HUES48 (cell line): ENCODE measurements around the gene GPR108.
A peak's percentile ranks its signal among the peaks of the same experiment; 100 is the strongest.

ENCODE experiments used
- H3K27ac ChIP-seq: one replicate; pipeline ENCODE4 v1.7.0; 2013; ENCODE audit warnings: low read depth, low read length, inconsistent platforms
- H3K27me3 ChIP-seq: 2 replicates; pipeline ENCODE4 v1.6.1; 2013; ENCODE audit warnings: mild to moderate bottlenecking, low read length; ENCODE audit not compliant: control insufficient read depth, insufficient read depth
- H3K36me3 ChIP-seq: 2 replicates; pipeline ENCODE4 v1.6.1; 2013; ENCODE audit warnings: low read length; ENCODE audit not compliant: control insufficient read depth, insufficient read depth
- H3K4me1 ChIP-seq: 2 replicates; pipeline ENCODE4 v1.6.1; 2013; ENCODE audit warnings: mild to moderate bottlenecking, low read length; ENCODE audit not compliant: control insufficient read depth, insufficient read depth
- H3K4me3 ChIP-seq: 2 replicates; pipeline ENCODE4 v1.5.1; 2013; ENCODE audit warnings: mild to moderate bottlenecking, low read depth, low read length
- H3K9ac ChIP-seq: 2 replicates; pipeline ENCODE4 v1.6.1; 2013; ENCODE audit warnings: mild to moderate bottlenecking, low read depth, low read length, moderate library complexity
- H3K9me3 ChIP-seq: 2 replicates; pipeline ENCODE4 v1.6.1; 2013; ENCODE audit warnings: low read length; ENCODE audit not compliant: control insufficient read depth, insufficient read depth

Gene GPR108

DNA sequence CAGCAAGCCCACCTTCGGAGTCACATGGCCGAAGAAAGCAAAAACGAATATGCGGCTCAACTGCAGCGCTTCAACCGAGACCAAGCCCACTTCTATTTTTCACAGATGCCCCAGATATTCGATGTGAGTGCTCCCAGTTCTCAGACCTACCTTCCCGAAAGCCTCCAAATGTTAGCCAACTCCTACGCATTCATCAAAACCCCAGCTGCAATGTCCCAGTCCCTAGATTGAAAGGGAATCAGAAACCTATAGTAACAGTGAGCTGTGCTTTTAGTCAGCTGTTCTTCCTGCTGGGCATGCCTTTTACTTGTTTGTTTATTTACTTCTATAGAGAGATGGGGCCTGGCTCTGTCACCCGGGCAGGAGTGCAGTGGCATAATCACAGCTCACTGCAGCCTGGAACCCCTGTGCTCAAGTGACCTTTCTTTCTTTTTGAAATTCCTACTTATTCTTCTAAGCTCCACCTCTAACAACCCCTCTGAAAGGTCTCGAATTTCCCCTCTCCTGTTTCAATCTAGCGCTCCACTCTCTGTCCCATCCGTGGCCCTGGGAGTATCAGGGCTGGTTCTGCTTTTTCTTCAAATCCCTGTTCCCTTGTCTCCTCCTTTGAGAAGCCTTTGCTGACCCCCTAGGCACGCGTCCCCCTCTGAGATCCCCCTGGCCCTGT lies 6.5 kb upstream of the GPR108 start:
- Histone ChIP-seq H3K9me3 (no peaks in the 10 kb centered on the region; the same call in 1 of the 2 replicates), H3K9ac (no peak overlapping the region), H3K4me3 (no peak overlapping the region), H3K4me1 (peaks cover 26% of the 10 kb centered on the region), H3K27ac (peak overlapping the region; percentile 44), H3K27me3 (no peaks in the 10 kb centered on the region), H3K36me3 (peaks cover 63% of the 10 kb centered on the region)

DNA sequence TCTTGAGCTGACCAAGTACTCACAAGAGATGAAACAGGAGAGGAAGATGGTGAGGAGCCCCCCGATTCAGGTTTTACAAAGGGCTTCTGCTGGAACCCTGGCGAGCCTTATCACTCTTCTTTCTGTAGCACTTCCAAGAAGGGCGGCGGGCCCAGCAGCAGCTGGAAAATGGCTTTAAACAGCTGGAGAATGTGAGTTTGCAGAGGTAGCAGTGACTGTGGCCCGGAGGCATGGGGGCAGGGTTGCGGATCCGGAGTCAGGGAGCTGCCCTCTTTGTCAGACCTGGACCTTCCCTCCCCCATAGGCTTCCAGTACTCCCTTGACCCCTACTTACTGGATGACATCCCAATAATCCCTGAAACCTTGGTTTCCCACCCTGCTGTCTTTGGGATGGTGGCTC lies 5.7 kb upstream of the GPR108 start:
- Histone ChIP-seq H3K9ac (no peak overlapping the region), H3K36me3 (peaks cover 55% of the 10 kb centered on the region), H3K9me3 (no peaks in the 10 kb centered on the region; the same call in 1 of the 2 replicates), H3K4me1 (peaks cover 33% of the 10 kb centered on the region), H3K27me3 (no peaks in the 10 kb centered on the region), H3K4me3 (no peak overlapping the region), H3K27ac (peak overlapping the region; percentile 44)

DNA sequence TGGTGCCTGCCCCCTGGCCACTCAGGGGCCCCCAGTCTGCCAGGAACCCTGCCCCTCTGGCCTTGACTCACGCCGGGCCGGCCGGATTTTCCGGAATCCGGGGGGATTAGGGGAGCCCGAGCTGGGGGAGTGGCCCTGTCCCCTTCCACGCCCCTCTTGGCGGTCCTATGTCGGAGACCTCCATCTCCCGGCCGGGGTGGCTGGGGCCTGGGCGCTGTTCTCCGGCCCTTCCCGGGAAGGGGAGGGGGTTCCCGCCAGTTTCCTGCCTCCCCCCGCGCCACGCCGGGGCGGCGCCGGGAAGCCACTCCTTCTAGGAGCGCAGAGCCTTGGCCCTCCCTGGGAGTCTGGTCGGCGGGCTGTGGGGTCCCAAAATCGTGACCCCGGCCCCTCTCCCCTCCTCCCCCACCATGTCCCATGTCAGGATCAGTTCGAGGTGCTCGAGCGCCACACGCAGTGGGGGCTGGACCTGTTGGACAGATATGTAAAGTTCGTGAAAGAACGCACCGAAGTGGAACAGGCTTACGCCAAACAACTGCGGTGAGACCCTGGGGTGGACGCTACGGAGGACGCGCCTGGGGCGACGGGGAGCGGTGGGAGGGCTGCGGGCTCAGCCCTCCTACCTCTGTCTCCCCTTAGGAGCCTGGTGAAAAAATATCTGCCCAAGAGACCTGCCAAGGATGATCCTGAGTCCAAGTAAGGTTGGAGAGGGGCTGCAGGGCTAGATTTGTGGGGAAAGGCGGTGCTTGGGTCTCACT lies 3.4 kb upstream of the GPR108 start:
- Histone ChIP-seq H3K9me3 (no peaks in the 10 kb centered on the region), H3K4me3 (peak overlapping the region; percentile 73), H3K9ac (peak overlapping the region; percentile 34), H3K4me1 (peaks cover 41% of the 10 kb centered on the region), H3K27ac (peak overlapping the region; percentile 80), H3K36me3 (peaks cover 33% of the 10 kb centered on the region), H3K27me3 (no peaks in the 10 kb centered on the region)

DNA sequence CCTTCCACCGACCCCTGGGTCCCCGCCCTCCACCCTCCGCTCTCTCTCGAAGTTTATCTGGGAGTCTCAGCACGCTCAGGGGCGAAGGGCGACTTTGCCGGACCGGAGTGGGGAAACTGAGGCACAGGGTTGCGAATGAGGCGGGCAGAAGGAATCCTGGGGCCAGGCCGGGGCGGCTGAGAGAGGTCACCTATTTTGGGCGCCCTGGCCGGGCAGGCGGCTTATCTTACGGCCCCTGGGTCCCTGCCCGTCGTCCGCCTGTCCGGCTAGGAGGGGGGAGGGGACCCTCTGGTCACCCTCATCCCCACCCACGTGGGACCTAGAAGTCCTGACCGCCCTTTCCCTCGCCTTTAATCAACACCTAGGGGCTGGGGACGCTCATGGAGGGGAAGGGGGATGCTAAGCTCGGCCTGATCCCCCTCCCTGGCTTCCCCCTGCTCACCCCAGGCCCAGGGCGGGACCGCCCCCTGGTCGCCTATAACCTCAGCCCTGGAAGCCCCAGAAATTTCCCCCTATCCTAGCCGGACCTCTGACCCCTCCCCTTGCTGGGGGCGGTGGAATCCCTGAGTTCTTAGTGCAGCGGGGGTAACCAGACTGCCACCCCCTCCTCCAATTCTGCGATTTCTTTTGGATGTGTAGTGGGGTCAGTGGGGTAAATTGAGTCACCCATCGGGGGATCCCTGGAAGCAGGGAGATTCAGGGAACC lies 2.7 kb upstream of the GPR108 start:
- peak overlapping the region; percentile 73 for H3K4me3 ChIP-seq
- peaks cover 47% of the 10 kb centered on the region for H3K4me1 ChIP-seq
- H3K27me3 ChIP-seq = no peaks in the 10 kb centered on the region
- H3K9me3 ChIP-seq = no peaks in the 10 kb centered on the region
- H3K27ac ChIP-seq = peak overlapping the region; percentile 80
- H3K9ac ChIP-seq = peak overlapping the region; percentile 51
- H3K36me3 ChIP-seq = peaks cover 26% of the 10 kb centered on the region

DNA sequence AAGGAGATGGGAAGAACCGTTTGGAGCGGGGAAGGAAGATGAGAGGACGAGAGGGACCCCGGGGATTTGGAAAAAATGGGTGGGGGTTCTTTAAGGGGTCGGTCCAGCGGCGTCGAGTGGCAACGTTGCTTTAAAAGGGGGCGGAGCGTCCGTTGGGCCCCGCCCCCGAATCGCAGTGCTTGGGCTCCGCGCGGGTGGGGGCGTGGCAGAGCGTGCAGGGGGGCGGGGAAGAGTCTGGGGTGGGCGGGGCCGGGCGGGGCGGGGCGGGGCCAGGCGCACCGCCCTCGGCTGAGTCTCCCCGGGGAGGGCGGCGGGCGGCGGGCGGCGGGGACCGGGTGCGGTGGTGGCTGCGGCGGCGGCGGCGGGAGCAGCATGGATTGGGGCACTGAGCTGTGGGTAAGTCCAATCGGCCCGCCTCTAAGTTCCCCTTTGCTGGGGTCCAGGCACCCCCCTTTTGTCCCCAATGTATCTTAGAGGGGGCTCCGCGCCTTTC lies 2.1 kb upstream of the GPR108 start, which contains the start of gene TRIP10:
Gene TRIP10 (plus strand): TSS at position 291 of the 493 bp plus-strand sequence. CDS start 82 bp downstream, at position 373.
- Histone ChIP-seq H3K9ac (peak within 1 kb of the TSS; percentile 51), H3K36me3 (peaks cover 20% of the 10 kb centered on the region), H3K27me3 (no peaks in the 10 kb centered on the region), H3K27ac (peak within 1 kb of the TSS; percentile 92), H3K4me1 (peaks cover 44% of the 10 kb centered on the region), H3K9me3 (no peaks in the 10 kb centered on the region), H3K4me3 (peak within 1 kb of the TSS; percentile 73)

DNA sequence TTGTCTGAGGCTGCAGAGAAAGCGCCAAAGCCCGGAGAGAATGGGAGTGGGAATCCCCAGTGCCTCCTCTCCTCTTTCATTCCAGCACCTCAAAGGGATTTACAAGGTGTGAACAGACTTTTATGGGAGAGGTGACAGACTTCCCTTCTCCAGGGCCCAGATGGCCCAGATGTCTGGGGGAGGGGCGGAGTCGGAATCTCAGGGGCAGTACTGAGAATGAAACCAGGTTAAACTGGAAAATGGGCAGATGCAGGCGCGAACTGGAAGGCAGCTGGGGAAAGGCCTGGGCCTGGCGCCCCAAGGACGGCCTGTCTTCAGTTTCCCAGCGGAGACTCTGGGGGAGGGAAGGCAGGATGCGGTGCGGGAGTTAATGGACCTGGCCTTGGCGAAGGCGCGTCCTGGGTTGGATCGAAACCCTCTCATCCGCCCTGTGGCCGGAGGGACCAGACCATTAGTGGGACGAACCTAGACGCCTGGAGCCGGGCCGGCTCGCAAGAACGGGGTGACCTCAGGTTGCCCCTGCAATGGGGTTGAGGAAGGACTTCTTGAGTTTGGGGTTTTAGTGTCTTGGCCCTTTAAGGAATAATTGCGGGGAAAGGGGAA lies 1.5 kb upstream of the GPR108 start:
- H3K4me1 ChIP-seq = peaks cover 40% of the 10 kb centered on the region
- H3K27ac ChIP-seq = peak overlapping the region; percentile 92

DNA sequence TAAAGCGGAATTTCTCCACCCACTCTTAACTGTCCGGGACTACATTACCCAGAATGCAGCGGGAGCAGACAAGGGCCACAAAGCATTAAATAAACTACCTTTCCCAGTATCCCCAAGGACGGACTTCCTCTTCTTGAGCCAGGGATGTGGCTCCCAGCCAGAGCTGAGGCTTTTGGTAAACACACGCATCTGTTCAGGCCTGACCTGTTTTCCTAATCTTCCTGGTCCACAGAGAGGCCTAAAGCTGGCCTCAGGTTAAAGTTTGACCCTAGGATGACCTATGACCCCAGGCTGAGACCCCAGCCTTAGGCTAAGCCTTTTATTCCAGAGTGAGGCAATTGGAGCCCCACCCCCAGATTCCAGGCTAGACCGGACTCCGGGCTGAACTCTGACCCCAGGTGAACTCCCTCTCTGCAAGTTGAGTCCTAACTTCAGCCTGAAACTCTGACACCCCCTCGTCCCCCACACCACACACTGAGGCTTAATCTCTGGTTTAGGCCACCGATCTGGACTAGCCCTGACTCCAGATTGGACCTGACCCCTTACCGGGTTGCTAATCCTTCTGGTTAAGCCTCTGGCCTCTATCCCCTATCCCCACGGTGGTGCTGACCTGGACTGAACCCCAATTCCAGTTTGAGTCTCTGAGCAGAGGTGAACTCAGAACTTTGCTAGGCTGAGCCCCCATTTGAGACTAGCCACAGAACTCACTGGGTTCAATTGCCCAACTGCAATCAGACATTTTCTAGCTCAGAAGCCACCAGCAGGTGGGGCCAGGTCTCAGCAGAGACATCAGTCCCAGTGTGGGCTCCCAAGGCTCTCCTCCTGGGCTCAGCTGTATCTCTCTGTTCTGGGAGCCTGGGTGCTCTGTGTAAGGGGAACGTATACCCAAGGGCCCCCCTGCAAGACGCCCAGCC lies 750 bp upstream of the GPR108 start:
- Histone ChIP-seq H3K27me3 (no peaks in the 10 kb centered on the region), H3K4me3 (peak overlapping the region; percentile 53), H3K27ac (peak overlapping the region; percentile 92), H3K9me3 (no peaks in the 10 kb centered on the region), H3K9ac (peak overlapping the region; percentile 57; the same call in 1 of the 2 replicates), H3K4me1 (peaks cover 38% of the 10 kb centered on the region), H3K36me3 (peaks cover 9% of the 10 kb centered on the region)

More for the DNA sequence above, 1.5 kb upstream of the GPR108 start:
- Histone ChIP-seq H3K27me3 (no peaks in the 10 kb centered on the region), H3K9me3 (no peaks in the 10 kb centered on the region), H3K9ac (peak overlapping the region; percentile 41; the same call in 1 of the 2 replicates), H3K4me3 (peak overlapping the region; percentile 53), H3K36me3 (peaks cover 15% of the 10 kb centered on the region)

DNA sequence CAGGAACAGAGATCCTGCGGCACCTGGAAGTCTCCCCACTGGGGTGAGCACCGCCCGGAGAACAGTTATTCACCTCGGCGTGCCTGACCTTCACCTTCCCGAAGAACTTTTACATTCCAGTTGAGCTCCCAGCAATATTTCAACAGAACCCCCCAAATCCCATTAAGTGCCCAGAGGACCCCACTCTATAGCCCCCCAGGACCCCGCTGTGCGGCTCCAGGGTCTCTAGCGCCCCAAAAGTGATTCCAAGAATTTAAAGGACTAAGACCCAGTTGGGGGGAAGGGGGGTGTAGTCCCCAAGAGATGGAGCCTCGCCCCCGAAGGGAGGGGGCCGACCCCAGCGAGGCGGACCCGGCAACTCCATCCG lies 480 bp downstream of the GPR108 start:
- H3K36me3 ChIP-seq = peaks cover 14% of the 10 kb centered on the region

DNA sequence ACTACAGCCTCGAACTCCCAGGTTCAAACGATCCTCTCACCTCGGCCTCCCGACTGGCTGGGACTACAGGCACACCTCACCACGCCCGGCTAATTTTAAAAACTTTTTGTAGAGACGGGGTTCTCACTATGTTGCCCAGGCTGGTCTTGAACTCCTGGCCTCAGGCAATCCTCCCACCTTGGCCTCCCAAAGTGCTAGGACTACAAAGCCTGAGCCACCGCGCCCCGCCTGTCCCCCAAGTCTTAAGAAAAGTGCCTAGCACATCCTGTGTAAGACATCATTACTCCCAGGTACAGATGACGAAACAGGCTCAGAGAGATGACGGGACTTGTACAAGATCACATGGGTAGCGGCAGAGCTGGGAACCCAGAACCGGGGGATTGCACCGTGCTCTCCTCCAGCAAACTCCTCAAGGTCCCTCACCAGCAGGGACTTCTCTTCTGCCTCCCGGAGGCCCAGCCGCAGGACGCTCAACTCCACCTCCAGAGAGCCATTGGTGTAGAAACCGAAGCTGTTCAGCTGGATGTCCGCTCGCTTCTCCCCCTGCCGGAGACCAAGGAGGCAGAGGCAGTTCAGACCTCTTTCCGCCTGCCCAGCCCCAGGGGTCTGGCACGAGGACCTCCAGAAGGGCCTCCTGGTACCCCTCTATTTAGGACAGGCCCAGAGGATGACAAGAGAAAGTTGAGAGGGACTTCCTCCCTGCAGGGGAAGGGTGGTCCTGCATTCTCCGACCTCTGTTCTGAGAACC lies 1.0 kb downstream of the GPR108 start:
- peaks cover 14% of the 10 kb centered on the region for H3K36me3 ChIP-seq
- no peaks in the 10 kb centered on the region for H3K27me3 ChIP-seq
- peaks cover 29% of the 10 kb centered on the region for H3K4me1 ChIP-seq
- H3K9me3 ChIP-seq = no peaks in the 10 kb centered on the region
- peak overlapping the region; percentile 78 for H3K4me3 ChIP-seq
- H3K27ac ChIP-seq = peak overlapping the region; percentile 99
- H3K9ac ChIP-seq = peak overlapping the region; percentile 22; the same call in 1 of the 2 replicates

More for the DNA sequence above, 480 bp downstream of the GPR108 start:
- Histone ChIP-seq H3K9me3 (no peaks in the 10 kb centered on the region), H3K4me3 (peak overlapping the region; percentile 78), H3K27ac (peak overlapping the region; percentile 99), H3K9ac (peak overlapping the region; percentile 90), H3K27me3 (no peaks in the 10 kb centered on the region), H3K4me1 (peaks cover 33% of the 10 kb centered on the region)
